ENCODE measurements around the gene ZNF174.

ZNF174 gene

DNA sequence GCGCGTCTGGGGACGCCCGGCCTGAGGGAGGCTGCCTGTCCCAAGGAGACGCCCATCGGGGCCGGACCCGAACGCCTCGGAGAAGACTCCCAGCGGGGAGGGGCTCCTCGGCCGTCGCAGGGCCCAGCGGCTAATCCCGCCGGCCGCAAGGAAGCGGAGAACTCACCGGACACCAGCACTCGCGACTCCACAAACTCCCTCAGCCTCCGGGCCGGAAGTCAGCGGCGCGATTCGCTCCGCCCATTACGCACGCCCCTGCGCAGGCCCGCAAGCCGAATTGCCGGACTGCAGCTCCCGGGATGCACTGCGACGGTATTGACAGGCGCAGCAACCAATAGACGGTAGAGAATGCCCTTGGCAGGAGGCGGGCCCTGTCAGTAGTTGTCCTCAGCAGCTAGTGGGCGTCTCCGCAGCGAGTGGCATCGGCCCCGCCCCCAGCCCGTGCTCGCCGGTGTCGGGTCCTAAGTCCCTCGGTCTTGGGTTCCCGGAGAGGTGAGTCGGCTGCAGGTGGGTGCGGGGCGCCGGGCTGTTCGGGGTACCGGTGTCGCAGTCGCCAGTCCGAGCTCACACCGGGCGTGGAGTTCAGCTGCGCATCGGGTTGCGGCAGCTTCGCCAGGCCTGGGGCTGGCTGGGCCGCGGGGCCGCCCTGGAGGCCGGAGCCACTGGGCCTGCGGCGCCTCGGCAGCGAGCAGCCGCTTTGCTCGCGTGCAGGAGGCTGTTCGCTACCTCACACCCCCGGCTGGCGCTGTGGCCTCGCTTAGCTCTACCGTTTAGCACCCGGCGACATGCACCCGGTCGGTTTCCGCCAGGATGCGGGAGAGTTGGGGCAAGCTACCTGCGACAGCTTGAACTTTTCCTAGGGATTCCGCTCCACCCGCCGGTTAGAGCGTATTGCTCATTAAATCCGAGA lies at the start of gene ZNF174, which contains the start of gene ZSCAN32:
TSS of gene ZNF174 (plus strand) at position 437 of the 910 bp plus-strand sequence. CDS start 790 bp downstream, outside the sequence.
TSS of gene ZSCAN32 (minus strand) at position 226 of the 910 bp plus-strand sequence. CDS start 3,447 bp downstream, outside the sequence.
- TF ChIP-seq, protein P1, sequence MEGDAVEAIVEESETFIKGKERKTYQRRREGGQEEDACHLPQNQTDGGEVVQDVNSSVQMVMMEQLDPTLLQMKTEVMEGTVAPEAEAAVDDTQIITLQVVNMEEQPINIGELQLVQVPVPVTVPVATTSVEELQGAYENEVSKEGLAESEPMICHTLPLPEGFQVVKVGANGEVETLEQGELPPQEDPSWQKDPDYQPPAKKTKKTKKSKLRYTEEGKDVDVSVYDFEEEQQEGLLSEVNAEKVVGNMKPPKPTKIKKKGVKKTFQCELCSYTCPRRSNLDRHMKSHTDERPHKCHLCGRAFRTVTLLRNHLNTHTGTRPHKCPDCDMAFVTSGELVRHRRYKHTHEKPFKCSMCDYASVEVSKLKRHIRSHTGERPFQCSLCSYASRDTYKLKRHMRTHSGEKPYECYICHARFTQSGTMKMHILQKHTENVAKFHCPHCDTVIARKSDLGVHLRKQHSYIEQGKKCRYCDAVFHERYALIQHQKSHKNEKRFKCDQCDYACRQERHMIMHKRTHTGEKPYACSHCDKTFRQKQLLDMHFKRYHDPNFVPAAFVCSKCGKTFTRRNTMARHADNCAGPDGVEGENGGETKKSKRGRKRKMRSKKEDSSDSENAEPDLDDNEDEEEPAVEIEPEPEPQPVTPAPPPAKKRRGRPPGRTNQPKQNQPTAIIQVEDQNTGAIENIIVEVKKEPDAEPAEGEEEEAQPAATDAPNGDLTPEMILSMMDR (conservative IDR thresholded peaks at IDR 0.05; ENCODE audit: control insufficient read depth, insufficient read depth, low read depth, low read length) = no peak

DNA sequence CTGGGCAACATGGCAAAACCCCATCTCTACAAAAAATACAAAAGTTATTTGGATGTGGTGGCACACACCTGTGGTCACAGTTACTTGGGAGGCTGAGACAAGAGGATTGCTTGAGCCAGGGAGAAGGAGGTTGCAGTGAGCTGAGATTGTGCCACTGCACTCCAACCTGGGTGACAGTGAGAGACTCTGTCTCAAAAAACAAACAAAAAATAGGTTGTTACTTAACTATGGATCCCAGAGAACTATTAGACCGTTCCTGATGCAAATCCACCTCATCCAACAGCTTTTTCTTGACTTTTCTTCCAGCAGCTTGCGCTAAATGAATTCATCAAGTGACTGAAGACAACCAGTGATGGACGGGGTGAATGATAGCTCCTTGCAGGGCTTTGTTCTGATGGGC lies 45.4 kb upstream of the ZNF174 start, which contains the start of gene OR2C1:
TSS of gene OR2C1 (plus strand) at position 301 of the 400 bp plus-strand sequence. CDS start at position 353, 52 bp downstream.
- no peak within 1 kb of the TSS for H3K4me3 ChIP-seq (ENCODE audit: control insufficient read depth, low read depth, low read length)
- TF ChIP-seq, protein P1 (conservative IDR thresholded peaks at IDR 0.05; ENCODE audit: control insufficient read depth, insufficient read depth, low read depth, low read length) = no peak
- no peak for DNase-seq (ENCODE audit: low read depth)

More for the DNA sequence above, at the start of gene ZNF174, which contains the start of gene ZSCAN32:
- peak; percentile 98 for DNase-seq (ENCODE audit: low read depth)
- peak within 1 kb of the TSS; percentile 74 for H3K4me3 ChIP-seq (ENCODE audit: control insufficient read depth, low read depth, low read length)

DNA sequence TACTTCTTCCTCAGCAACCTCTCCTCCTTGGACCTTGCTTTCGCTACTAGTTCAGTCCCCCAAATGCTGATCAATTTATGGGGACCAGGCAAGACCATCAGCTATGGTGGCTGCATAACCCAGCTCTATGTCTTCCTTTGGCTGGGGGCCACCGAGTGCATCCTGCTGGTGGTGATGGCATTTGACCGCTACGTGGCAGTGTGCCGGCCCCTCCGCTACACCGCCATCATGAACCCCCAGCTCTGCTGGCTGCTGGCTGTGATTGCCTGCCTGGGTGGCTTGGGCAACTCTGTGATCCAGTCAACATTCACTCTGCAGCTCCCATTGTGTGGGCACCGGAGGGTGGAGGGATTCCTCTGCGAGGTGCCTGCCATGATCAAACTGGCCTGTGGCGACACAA lies 44.9 kb upstream of the ZNF174 start:
- TF ChIP-seq, protein P1 (conservative IDR thresholded peaks at IDR 0.05; ENCODE audit: control insufficient read depth, insufficient read depth, low read depth, low read length) = no peak
- DNase-seq (ENCODE audit: low read depth) = no peak
- H3K4me3 ChIP-seq (ENCODE audit: control insufficient read depth, low read depth, low read length) = no peak overlapping the region

DNA sequence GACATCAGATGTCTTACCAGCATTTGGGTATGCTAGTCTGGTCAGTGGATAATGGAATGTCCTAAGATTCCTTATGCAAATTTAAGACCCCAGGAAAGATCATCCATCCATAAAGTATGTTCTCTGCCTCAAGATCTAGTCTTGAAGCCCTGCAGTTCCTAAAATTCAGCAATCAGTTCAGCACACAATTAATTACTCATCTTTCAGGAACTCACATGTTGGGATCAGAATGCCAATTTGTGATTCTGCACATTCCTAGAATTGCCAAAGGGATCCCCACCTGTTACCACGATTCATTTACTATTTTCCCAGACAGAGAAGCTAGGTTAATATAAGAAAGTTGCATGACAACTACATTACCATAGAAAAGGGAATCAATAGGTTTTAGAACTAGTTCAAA lies 42.1 kb upstream of the ZNF174 start:
- TF ChIP-seq, protein P1 (conservative IDR thresholded peaks at IDR 0.05; ENCODE audit: control insufficient read depth, insufficient read depth, low read depth, low read length) = no peak
- DNase-seq (ENCODE audit: low read depth) = no peak
- no peak overlapping the region for H3K4me3 ChIP-seq (ENCODE audit: control insufficient read depth, low read depth, low read length)

DNA sequence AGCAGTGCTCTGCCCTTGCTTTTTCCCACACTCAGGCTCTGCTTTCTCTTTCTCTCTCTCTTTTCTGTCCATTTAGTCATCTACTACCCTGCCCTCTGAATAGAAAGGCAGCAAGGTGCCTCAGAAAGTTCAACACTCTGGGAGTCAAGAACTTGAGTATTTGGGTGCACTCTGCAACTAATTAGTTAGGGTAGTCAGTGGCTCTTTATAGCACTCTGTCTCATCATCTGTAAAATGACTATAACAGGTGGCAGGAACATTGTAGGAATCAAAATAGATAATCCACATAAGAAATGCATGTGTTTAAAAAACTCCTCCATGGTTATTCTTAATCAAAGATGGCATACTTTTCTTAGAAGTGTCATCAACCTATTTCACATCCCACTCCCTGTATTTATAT lies 38.1 kb upstream of the ZNF174 start:
- no peak for DNase-seq (ENCODE audit: low read depth)
- TF ChIP-seq, protein P1 (conservative IDR thresholded peaks at IDR 0.05; ENCODE audit: control insufficient read depth, insufficient read depth, low read depth, low read length) = no peak
- no peak overlapping the region for H3K4me3 ChIP-seq (ENCODE audit: control insufficient read depth, low read depth, low read length)

DNA sequence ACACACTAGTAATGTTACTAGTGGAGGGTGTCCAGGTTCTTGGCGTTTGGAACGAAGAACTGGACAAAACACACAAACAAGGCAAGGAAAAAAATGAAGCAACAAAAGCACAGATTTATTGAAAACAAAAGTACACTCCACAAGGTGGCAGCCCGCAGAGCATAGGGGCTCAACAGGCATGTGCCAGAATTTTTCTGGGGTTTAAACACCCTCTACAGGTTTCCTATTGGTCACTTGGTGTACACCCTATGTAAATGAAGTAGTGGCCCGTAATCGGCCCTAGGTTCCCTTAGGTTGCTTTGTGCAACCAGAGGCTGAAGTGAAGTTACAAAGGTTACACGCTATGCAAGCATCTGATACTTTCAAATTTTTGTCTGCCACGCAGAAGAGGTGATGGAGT lies 37.2 kb upstream of the ZNF174 start:
- DNase-seq (ENCODE audit: low read depth) = no peak
- no peak overlapping the region for H3K4me3 ChIP-seq (ENCODE audit: control insufficient read depth, low read depth, low read length)
- TF ChIP-seq, protein P1 (conservative IDR thresholded peaks at IDR 0.05; ENCODE audit: control insufficient read depth, insufficient read depth, low read depth, low read length) = no peak

Measured in fibroblast of mammary gland (primary cell).